Fibroblast of peridontal ligament (primary cell): Measurements from ENCODE around the gene RWDD3.

ENCODE experiments used
- DNase-seq: peaks from one replicate; pipeline ENCODE4 v3.0.0-alpha.2; 2010; ENCODE audit errors: extremely low read depth

The RWDD3 gene

GRCh38 chr1:95281781-95282517 is 47.9 kb downstream of the RWDD3 start:
- DNase-seq: no peak

GRCh38 chr1:95282518-95282895 is 48.5 kb downstream of the RWDD3 start:
- DNase-seq: no peak

DNA sequence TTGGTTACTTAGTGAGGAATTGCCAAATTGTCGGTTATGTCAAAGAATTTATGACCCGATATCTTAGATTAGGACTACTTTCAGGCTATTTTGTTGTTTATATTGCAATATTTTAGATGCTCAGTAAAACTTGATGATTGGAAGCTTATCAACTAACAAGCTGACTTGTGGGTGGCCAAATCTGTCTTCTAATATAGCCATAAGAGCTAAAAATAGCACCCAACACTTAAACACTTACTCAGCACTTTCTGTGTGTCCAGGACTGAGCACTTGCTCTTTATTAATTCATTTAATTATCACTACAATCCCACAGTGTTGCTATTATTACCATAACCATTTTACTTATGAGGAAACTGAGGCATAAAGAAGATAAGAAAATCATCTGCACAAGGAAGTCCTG is 50.4 kb downstream of the RWDD3 start:
- no peak for DNase-seq

DNA sequence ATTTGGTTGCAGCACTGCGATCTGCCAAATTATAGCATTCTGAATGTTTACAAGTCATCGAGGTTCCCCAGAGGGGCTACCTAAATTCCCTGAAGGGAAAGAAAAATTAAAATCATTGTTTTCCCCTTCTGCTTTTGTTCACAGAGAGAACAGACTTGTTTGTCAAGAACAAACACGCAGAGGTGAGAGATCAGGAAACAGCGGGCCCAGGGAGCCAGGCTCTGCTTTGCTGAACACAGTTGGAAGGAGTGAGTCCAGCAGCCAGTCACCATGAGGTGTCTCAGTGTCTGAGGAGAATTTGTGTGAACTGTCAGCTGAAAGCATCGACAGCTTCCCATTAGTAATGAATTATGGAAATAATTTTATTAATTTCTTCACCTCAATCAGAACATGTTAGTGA is 52.5 kb downstream of the RWDD3 start:
- no peak for DNase-seq

DNA sequence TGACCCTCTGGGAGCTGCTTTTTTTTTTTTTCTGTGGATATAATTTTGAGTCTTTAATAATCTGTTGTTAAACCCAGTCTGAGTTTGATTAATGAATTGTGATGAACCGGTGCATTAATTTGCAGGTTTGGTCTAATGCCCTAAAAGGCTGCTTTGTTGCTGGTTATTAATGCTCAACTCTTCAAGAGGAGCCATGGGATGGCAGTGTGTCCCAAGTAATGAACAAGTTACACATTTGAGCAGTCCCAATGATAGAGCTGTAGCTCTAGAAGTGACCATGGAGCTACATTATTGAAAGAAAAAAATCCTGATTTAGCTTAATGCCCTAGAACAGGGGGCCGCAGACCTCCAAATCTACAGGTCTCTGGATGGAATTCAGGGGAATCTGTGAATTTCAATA is 53.1 kb downstream of the RWDD3 start:
- DNase-seq: no peak

- DNase-seq: no peak
These were observed 53.8 kb downstream of the RWDD3 start for GRCh38 chr1:95287825-95288224.
